Caco-2 (cell line): ENCODE data around the gene C3orf22. TPM values are rescaled to one million over a fixed set of nuclear protein-coding genes. Genes with fewer than 3 reads are reported as not detected.

Experiments used
- BruUV-seq: library from RNA; stranded (reverse); fragments of 400-500 nt; replicated peaks from 2 replicates; lab custom pipeline; 2021; lab: Mats Ljungman, UMichigan
- CTCF ChIA-PET: fragments of 300-600 bp; sonication (Branson Sonifier 250); formaldehyde crosslinking; loops from one replicate; lab custom pipeline; 2022; ENCODE audit warnings: antibody characterized with exemption; lab: Charles Lee
- POLR2A ChIA-PET: fragments of 300-600 bp; sonication (Branson Sonifier 250); formaldehyde crosslinking; loops from one replicate; lab custom pipeline; 2022; ENCODE audit warnings: antibody characterized with exemption; lab: Charles Lee
- DNase-seq, 2 experiments: peaks; one replicate each; pipeline versions ENCODE4 v3.0.0 to v3.0.0-alpha.2; 2020 to 2022
- H3K27me3 ChIP-seq: replicated peaks from 2 replicates; pipeline ENCODE4 v1.6.0; 2011; ENCODE audit warnings: low read length; ENCODE audit not compliant: control insufficient read depth, insufficient read depth
- H3K36me3 ChIP-seq: 2 replicates; pipeline ENCODE4 v1.5.1; 2011; ENCODE audit warnings: low read length; ENCODE audit not compliant: control insufficient read depth, insufficient read depth
- H3K4me1 ChIP-seq: fragments of 250-450 bp; sonication (Bioruptor Pico); 2 replicates; pipeline ENCODE4 v1.5.1; 2020; ENCODE audit warnings: mild to moderate bottlenecking
- H3K4me3 ChIP-seq: 2 replicates; pipeline ENCODE4 v1.5.1; 2011; ENCODE audit warnings: low read depth, mild to moderate bottlenecking, control low read depth, low read length
- H3K9me3 ChIP-seq: fragments of 250-450 bp; sonication (Bioruptor Pico); 2 replicates; pipeline ENCODE4 v1.5.1; 2020; ENCODE audit warnings: mild to moderate bottlenecking, moderate library complexity
- H3K27ac Mint-ChIP-seq: one replicate; pipeline ENCODE4 v1.8.0; 2022; ENCODE audit warnings: mixed read lengths; ENCODE audit not compliant: unreplicated experiment
- H3K27me3 Mint-ChIP-seq: one replicate; pipeline ENCODE4 v1.8.0; 2022; ENCODE audit warnings: mixed read lengths; ENCODE audit not compliant: insufficient read depth, unreplicated experiment
- H3K36me3 Mint-ChIP-seq: one replicate; pipeline ENCODE4 v1.8.0; 2022; ENCODE audit warnings: mild to moderate bottlenecking, mixed read lengths; ENCODE audit not compliant: insufficient read depth, unreplicated experiment
- H3K4me1 Mint-ChIP-seq: one replicate; pipeline ENCODE4 v1.8.0; 2022; ENCODE audit warnings: low read depth, mixed read lengths; ENCODE audit not compliant: unreplicated experiment
- H3K4me3 Mint-ChIP-seq: one replicate; pipeline ENCODE4 v1.8.0; 2022; ENCODE audit warnings: mild to moderate bottlenecking, moderate library complexity, mixed read lengths; ENCODE audit not compliant: unreplicated experiment
- H3K9me3 Mint-ChIP-seq: one replicate; pipeline ENCODE4 v1.8.0; 2022; ENCODE audit warnings: mixed read lengths; ENCODE audit not compliant: unreplicated experiment
- intact Hi-C: fragments of 100-400 bp; cut with micrococcal nuclease; formaldehyde crosslinking; loops from one replicate; pipeline ENCODE4 v1.10.0; 2022; ENCODE audit not compliant: unreplicated experiment
- total RNA-seq: library from RNA; stranded (reverse); gene quantifications from 2 replicates; pipeline ENCODE4 v1.2.3, GENCODE V29; 2022
- TF ChIP-seq, protein P1 (sequence below), 2 experiments: fragments of 200-600 bp in 1 of 2; IDR thresholded peaks; 1 replicate in 1 of 2; 2 replicates in 1 of 2; pipeline versions ENCODE4 v1.5.1 to v1.8.0; 2011 to 2022; ENCODE audit warnings: antibody characterized with exemption in 1 of 2, control low read depth in 1 of 2, inconsistent platforms in 1 of 2, low read depth in 1 of 2, low read length in 1 of 2, mild to moderate bottlenecking in 1 of 2, moderate library complexity in 1 of 2; ENCODE audit not compliant: insufficient read depth in 1 of 2, severe bottlenecking in 1 of 2, unreplicated experiment in 1 of 2

The C3orf22 gene
- total RNA-seq, 1 experiment from 2014 or later, result not detected

DNA sequence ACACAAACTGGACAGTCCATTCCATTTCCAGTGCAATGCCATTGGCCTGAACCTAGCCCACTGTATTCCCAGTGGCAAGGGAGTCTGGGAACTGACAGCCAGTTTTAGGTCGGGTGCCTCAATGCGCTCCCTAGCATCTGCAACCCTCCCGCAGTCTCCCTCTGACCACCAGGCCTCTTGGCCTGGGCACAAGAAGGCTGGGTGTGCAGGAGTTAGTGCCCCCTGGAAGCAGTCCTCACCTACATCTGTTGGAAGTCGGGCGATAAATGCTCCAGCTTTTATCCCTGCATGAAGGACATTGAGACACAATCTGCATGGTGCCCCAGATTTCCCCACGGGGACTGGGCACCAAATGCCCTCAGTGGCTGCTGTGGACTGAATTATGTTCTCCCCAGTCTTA lies 12.7 kb downstream of the C3orf22 start:
- Mint-ChIP-seq H3K9me3 (no peaks in the 10 kb centered on the region), H3K4me1 (no peaks in the 10 kb centered on the region), H3K36me3 (peaks cover 4% of the 10 kb centered on the region), H3K27me3 (peaks cover 6% of the 10 kb centered on the region), H3K4me3 (no peak overlapping the region), H3K27ac (no peak overlapping the region)
- no TSS peak for BruUV-seq
- DNase-seq, result no peak
- Histone ChIP-seq H3K4me3 (no peak overlapping the region), H3K4me1 (no peaks in the 10 kb centered on the region), H3K27me3 (no peaks in the 10 kb centered on the region), H3K9me3 (no peaks in the 10 kb centered on the region), H3K36me3 (no peaks in the 10 kb centered on the region)
- intact Hi-C loops, result loop anchor here (2.0 kb wide), 1 partner anchor 17 kb away; no protein-coding TSS in a partner anchor
- POLR2A ChIA-PET, result no interaction called here
- TF ChIP-seq, protein P1, sequence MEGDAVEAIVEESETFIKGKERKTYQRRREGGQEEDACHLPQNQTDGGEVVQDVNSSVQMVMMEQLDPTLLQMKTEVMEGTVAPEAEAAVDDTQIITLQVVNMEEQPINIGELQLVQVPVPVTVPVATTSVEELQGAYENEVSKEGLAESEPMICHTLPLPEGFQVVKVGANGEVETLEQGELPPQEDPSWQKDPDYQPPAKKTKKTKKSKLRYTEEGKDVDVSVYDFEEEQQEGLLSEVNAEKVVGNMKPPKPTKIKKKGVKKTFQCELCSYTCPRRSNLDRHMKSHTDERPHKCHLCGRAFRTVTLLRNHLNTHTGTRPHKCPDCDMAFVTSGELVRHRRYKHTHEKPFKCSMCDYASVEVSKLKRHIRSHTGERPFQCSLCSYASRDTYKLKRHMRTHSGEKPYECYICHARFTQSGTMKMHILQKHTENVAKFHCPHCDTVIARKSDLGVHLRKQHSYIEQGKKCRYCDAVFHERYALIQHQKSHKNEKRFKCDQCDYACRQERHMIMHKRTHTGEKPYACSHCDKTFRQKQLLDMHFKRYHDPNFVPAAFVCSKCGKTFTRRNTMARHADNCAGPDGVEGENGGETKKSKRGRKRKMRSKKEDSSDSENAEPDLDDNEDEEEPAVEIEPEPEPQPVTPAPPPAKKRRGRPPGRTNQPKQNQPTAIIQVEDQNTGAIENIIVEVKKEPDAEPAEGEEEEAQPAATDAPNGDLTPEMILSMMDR (IDR thresholded peaks at IDR 0.05; ENCODE audit: insufficient read depth in 1 of 2, low read depth in 1 of 2, low read length in 1 of 2, severe bottlenecking in 1 of 2, unreplicated experiment in 1 of 2), result no peak
- CTCF ChIA-PET, result interaction anchor here (1.9 kb wide), 1 partner anchor 23 kb away, joined by 8 read pairs; the partner anchor contains the start of gene CHST13

DNA sequence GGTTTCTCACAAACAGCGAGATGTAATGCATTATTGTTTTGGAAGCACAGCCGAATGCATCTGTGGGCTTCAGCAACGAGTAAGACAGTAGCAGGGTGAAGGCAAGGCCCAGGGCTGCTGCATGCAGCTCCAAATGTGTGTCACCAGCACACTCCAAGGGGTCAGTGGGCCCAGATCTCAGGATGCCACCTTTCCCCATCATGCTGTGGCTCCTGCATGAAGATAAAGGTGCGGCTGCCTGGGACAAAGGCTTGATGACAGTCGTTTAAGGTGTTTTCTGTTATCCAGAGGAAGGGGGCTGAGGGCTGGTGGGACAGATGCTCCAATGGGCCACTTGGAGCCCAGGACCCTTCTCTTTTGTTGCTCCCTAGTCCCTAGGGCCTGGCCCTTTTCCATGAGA lies 13.2 kb downstream of the C3orf22 start:
- no peaks in the 10 kb centered on the region for H3K9me3 ChIP-seq
- H3K27ac Mint-ChIP-seq, result no peak overlapping the region
- no peaks in the 10 kb centered on the region for H3K27me3 ChIP-seq
- no peak for DNase-seq
- TF ChIP-seq, protein P1 (IDR thresholded peaks at IDR 0.05; ENCODE audit: insufficient read depth in 1 of 2, low read depth in 1 of 2, low read length in 1 of 2, severe bottlenecking in 1 of 2, unreplicated experiment in 1 of 2), result no peak
- H3K9me3 Mint-ChIP-seq, result no peaks in the 10 kb centered on the region
- H3K4me1 ChIP-seq, result no peaks in the 10 kb centered on the region
- H3K4me3 ChIP-seq, result no peak overlapping the region
- intact Hi-C loops, result no loop called here
- ChIA-PET CTCF (interaction anchor here (1.9 kb wide), 1 partner anchor 23 kb away, joined by 8 read pairs; the partner anchor contains the start of gene CHST13), POLR2A (no interaction called here)
- no peaks in the 10 kb centered on the region for H3K36me3 ChIP-seq
- no peaks in the 10 kb centered on the region for H3K4me1 Mint-ChIP-seq
- no peak overlapping the region for H3K4me3 Mint-ChIP-seq
- H3K36me3 Mint-ChIP-seq, result peaks cover 4% of the 10 kb centered on the region
- no TSS peak for BruUV-seq
- peaks cover 6% of the 10 kb centered on the region for H3K27me3 Mint-ChIP-seq

- CTCF ChIA-PET, result no interaction called here
- intact Hi-C loops, result no loop called here
- BruUV-seq, result no TSS peak
Observed at GRCh38 chr3:126544596-126545281, 14.0 kb downstream of the C3orf22 start.

More at GRCh38 chr3:126544596-126545281, 14.0 kb downstream of the C3orf22 start:
- no peaks in the 10 kb centered on the region for H3K4me1 ChIP-seq
- DNase-seq, result no peak
- Mint-ChIP-seq H3K27ac (no peak overlapping the region), H3K27me3 (peaks cover 6% of the 10 kb centered on the region), H3K4me1 (no peaks in the 10 kb centered on the region), H3K36me3 (peaks cover 4% of the 10 kb centered on the region), H3K9me3 (peaks cover 6% of the 10 kb centered on the region), H3K4me3 (no peak overlapping the region)
- POLR2A ChIA-PET, result no interaction called here
- no peaks in the 10 kb centered on the region for H3K9me3 ChIP-seq
- no peaks in the 10 kb centered on the region for H3K27me3 ChIP-seq
- TF ChIP-seq, protein P1 (IDR thresholded peaks at IDR 0.05; ENCODE audit: insufficient read depth in 1 of 2, low read depth in 1 of 2, low read length in 1 of 2, severe bottlenecking in 1 of 2, unreplicated experiment in 1 of 2), result no peak
- no peak overlapping the region for H3K4me3 ChIP-seq
- H3K36me3 ChIP-seq, result no peaks in the 10 kb centered on the region
